K562 (cell line): ENCODE measurements around the gene RNPEP. TPM values are rescaled to one million over a fixed set of nuclear protein-coding genes. Genes with fewer than 3 reads are reported as not detected.

Experiments
- BCOR ChIP-seq: fragments of 450-650 bp; IDR thresholded peaks from 2 replicates; pipeline ENCODE4 v1.6.1; 2016
- CLOCK ChIP-seq: fragments of 250-450 bp; sonication (Bioruptor Pico); IDR thresholded peaks from 2 replicates; pipeline ENCODE4 v1.4.0; 2020; ENCODE audit warnings: mild to moderate bottlenecking, moderate library complexity, borderline replicate concordance
- DPF2 ChIP-seq: fragments of 450-650 bp; IDR thresholded peaks from 2 replicates; pipeline ENCODE4 v1.6.1; 2016
- EP300 ChIP-seq: IDR thresholded peaks from 2 replicates; pipeline ENCODE4 v1.6.1; 2012; ENCODE audit warnings: low read length, improper control_type of control experiment
- GATAD2B ChIP-seq: fragments of 450-650 bp; IDR thresholded peaks from 2 replicates; pipeline ENCODE4 v1.6.1; 2017; ENCODE audit warnings: mild to moderate bottlenecking, borderline replicate concordance
- GTF2E2 ChIP-seq: fragments of 200-800 bp; sonication (Bioruptor generic); IDR thresholded peaks from 2 replicates; pipeline ENCODE4 v1.6.1; 2016; ENCODE audit warnings: missing genetic modification characterization, missing compliant biosample characterization
- NFYB ChIP-seq: IDR thresholded peaks from 2 replicates; pipeline ENCODE4 v1.6.1; 2011; ENCODE audit warnings: mild to moderate bottlenecking, moderate library complexity; ENCODE audit not compliant: insufficient read length; ENCODE audit errors: extremely low read depth
- NR2C2 ChIP-seq, 2 experiments: fragments of 200-800 bp in 1 of 2; sonication (Bioruptor generic) in 1 of 2; sonication (generic) in 1 of 2; formaldehyde crosslinking in 1 of 2; IDR thresholded peaks; 2 replicates each; pipeline versions ENCODE4 v1.6.1 to v1.8.0; 2016 to 2022; ENCODE audit warnings: mild to moderate bottlenecking in 1 of 2, missing compliant biosample characterization in 1 of 2, missing genetic modification characterization in 1 of 2, missing genetic modification reagents in 1 of 2
- RNF219 ChIP-seq: fragments of 250-450 bp; sonication (Bioruptor Pico); IDR thresholded peaks from 2 replicates; pipeline ENCODE4 v1.5.0; 2022; ENCODE audit warnings: mild to moderate bottlenecking
- SMAD1 ChIP-seq: fragments of 150-350 bp; IDR thresholded peaks from 2 replicates; pipeline ENCODE4 v1.6.1; 2014; ENCODE audit warnings: low read length, low read depth; ENCODE audit not compliant: partially characterized antibody
- SNRNP70 ChIP-seq: fragments of 200-400 bp; formaldehyde crosslinking; optimal IDR thresholded peaks from 2 replicates; pipeline ENCODE3; 2017; ENCODE audit warnings: low read depth, low read length
- SOX6 ChIP-seq: fragments of 450-650 bp; IDR thresholded peaks from 2 replicates; pipeline ENCODE4 v1.6.1; 2014; ENCODE audit warnings: mild to moderate bottlenecking
- TFAP4 ChIP-seq: sonication (generic); formaldehyde crosslinking; IDR thresholded peaks from 2 replicates; pipeline ENCODE4 v1.8.0; 2022; ENCODE audit warnings: missing genetic modification reagents, mild to moderate bottlenecking, moderate library complexity, borderline replicate concordance
- ZNF184 ChIP-seq: sonication (generic); formaldehyde crosslinking; IDR thresholded peaks from 2 replicates; pipeline ENCODE4 v1.5.0; 2020; ENCODE audit warnings: missing genetic modification reagents
- polyA plus RNA-seq, 8 experiments: library from polyadenylated mRNA; depleted of rRNA in 4 of 8; stranded (reverse) in 5 of 8; unstranded in 3 of 8; fragments of >200 nt; fragmentation: Nextera tagmentation in 2 of 8; fragmentation: Illumina TruSeq in 1 of 8; extraction: Ambion mirVana in 2 of 8; extraction: Trizol in 1 of 8; gene quantifications; 2 replicates each; pipeline versions ENCODE4 v1.2.1 to v1.2.3, GENCODE V29; 2011 to 2014; ENCODE audit warnings: inconsistent platforms in 1 of 8, missing spikeins in 1 of 8
- total RNA-seq, 7 experiments: library from RNA; depleted of rRNA in 6 of 7; stranded (reverse); fragments of >200 nt in 6 of 7; fragmentation: Illumina TruSeq in 2 of 7; extraction: Trizol in 2 of 7; gene quantifications; 2 replicates each; pipeline versions ENCODE4 v1.2.1 to v1.2.3, GENCODE V29; 2011 to 2021; ENCODE audit warnings: low replicate concordance in 1 of 7
- TF ChIP-seq, protein P1 (sequence below), 3 experiments: IDR thresholded peaks in 2 of 3; conservative IDR thresholded peaks in 1 of 3; 2 replicates each; pipeline ENCODE4 v1.5.1; 2011 to 2012; ENCODE audit warnings: low read length in 3 of 3, mild to moderate bottlenecking in 3 of 3, control low read depth in 2 of 3, improper control_type of control experiment in 1 of 3, inconsistent platforms in 1 of 3, low read depth in 1 of 3, mixed read lengths in 1 of 3, moderate library complexity in 1 of 3; ENCODE audit not compliant: insufficient read depth in 2 of 3
- TF ChIP-seq, protein P2 (sequence below): fragments of 450-650 bp; IDR thresholded peaks from 2 replicates; pipeline ENCODE4 v1.6.1; 2017; ENCODE audit warnings: antibody characterized with exemption
- TF ChIP-seq, protein P3 (sequence below), 2 experiments: fragments of 450-650 bp; IDR thresholded peaks; 2 replicates each; pipeline ENCODE4 v1.6.1; 2016

Gene RNPEP
- total and polyA plus RNA-seq, 9 of the 15 experiments (the other 6 are each of a cell fraction or from before 2014, with no cell fraction given): 27.5 to 131 (median 63.4) TPM

- TF ChIP-seq NR2C2 (CRISPR knock-in tag; IDR thresholded peaks at IDR 0.05): no peak
- no peak for TF ChIP-seq NR2C2 (tag; IDR thresholded peaks at IDR 0.05)
- no peak for TF ChIP-seq EP300
- TF ChIP-seq TFAP4 (CRISPR knock-in tag): no peak
- TF ChIP-seq NFYB: no peak
- peak; percentile 43; the same call in 1 of the 2 replicates for TF ChIP-seq SOX6
- no peak for TF ChIP-seq SNRNP70
- TF ChIP-seq, protein P1, sequence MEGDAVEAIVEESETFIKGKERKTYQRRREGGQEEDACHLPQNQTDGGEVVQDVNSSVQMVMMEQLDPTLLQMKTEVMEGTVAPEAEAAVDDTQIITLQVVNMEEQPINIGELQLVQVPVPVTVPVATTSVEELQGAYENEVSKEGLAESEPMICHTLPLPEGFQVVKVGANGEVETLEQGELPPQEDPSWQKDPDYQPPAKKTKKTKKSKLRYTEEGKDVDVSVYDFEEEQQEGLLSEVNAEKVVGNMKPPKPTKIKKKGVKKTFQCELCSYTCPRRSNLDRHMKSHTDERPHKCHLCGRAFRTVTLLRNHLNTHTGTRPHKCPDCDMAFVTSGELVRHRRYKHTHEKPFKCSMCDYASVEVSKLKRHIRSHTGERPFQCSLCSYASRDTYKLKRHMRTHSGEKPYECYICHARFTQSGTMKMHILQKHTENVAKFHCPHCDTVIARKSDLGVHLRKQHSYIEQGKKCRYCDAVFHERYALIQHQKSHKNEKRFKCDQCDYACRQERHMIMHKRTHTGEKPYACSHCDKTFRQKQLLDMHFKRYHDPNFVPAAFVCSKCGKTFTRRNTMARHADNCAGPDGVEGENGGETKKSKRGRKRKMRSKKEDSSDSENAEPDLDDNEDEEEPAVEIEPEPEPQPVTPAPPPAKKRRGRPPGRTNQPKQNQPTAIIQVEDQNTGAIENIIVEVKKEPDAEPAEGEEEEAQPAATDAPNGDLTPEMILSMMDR (IDR thresholded peaks at IDR 0.05 in 2 of 3, conservative IDR thresholded peaks at IDR 0.05 in 1 of 3; ENCODE audit: insufficient read depth in 2 of 3, low read depth in 1 of 3, low read length in 3 of 3): peak; percentile 70 to 81 (median 81)
- TF ChIP-seq GATAD2B: 0 out of 2 replicates have a peak, but pooled peaks have one; percentile 13
- no peak for TF ChIP-seq GTF2E2
- no peak for TF ChIP-seq CLOCK (CRISPR knock-in tag)
- TF ChIP-seq DPF2: peak; percentile 39; the same call in 1 of the 2 replicates
- TF ChIP-seq, protein P2, sequence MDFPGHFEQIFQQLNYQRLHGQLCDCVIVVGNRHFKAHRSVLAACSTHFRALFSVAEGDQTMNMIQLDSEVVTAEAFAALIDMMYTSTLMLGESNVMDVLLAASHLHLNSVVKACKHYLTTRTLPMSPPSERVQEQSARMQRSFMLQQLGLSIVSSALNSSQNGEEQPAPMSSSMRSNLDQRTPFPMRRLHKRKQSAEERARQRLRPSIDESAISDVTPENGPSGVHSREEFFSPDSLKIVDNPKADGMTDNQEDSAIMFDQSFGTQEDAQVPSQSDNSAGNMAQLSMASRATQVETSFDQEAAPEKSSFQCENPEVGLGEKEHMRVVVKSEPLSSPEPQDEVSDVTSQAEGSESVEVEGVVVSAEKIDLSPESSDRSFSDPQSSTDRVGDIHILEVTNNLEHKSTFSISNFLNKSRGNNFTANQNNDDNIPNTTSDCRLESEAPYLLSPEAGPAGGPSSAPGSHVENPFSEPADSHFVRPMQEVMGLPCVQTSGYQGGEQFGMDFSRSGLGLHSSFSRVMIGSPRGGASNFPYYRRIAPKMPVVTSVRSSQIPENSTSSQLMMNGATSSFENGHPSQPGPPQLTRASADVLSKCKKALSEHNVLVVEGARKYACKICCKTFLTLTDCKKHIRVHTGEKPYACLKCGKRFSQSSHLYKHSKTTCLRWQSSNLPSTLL: no peak
- TF ChIP-seq RNF219 (CRISPR knock-in tag): no peak
- 0 out of 2 replicates have a peak, but pooled peaks have one; percentile 20 for TF ChIP-seq BCOR
- TF ChIP-seq ZNF184 (CRISPR knock-in tag): no peak
- no peak for TF ChIP-seq SMAD1
- TF ChIP-seq, protein P3, sequence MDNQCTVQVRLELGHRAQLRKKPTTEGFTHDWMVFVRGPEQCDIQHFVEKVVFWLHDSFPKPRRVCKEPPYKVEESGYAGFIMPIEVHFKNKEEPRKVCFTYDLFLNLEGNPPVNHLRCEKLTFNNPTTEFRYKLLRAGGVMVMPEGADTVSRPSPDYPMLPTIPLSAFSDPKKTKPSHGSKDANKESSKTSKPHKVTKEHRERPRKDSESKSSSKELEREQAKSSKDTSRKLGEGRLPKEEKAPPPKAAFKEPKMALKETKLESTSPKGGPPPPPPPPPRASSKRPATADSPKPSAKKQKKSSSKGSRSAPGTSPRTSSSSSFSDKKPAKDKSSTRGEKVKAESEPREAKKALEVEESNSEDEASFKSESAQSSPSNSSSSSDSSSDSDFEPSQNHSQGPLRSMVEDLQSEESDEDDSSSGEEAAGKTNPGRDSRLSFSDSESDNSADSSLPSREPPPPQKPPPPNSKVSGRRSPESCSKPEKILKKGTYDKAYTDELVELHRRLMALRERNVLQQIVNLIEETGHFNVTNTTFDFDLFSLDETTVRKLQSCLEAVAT (IDR thresholded peaks at IDR 0.05): peak; percentile 9 to 67; a peak in 1 of 4 replicates
These were observed 37.3 kb upstream of the RNPEP start (continued) for GRCh38 chr1:201945157-201945556.
